ENCODE data around the gene MAPK11.

The MAPK11 gene

GRCh38 chr22:50313021-50313420 is 42.8 kb upstream of the MAPK11 start:
- TF ChIP-seq CTCF (IDR thresholded peaks at IDR 0.05; ENCODE audit: control extremely low read depth, extremely low read depth, low read depth, missing control alignments), result no peak
- POLR2A ChIA-PET, result no interaction called here
- DNase-seq (ENCODE audit: extremely low spot score), result no peak
- CTCF ChIA-PET, result no interaction called here

GRCh38 chr22:50312371-50312770 is 42.2 kb upstream of the MAPK11 start:
- TF ChIP-seq CTCF (IDR thresholded peaks at IDR 0.05; ENCODE audit: control extremely low read depth, extremely low read depth, low read depth, missing control alignments), result no peak
- no peak for DNase-seq (ENCODE audit: extremely low spot score)
- ChIA-PET POLR2A (no interaction called here), CTCF (no interaction called here)

GRCh38 chr22:50311606-50312351 is 41.6 kb upstream of the MAPK11 start:
- TF ChIP-seq CTCF (IDR thresholded peaks at IDR 0.05; ENCODE audit: control extremely low read depth, extremely low read depth, low read depth, missing control alignments), result no peak
- no peak for DNase-seq (ENCODE audit: extremely low spot score)
- CTCF ChIA-PET, result interaction anchor here (1.0 kb wide), 1 partner anchor 60 kb away, joined by 3 read pairs; no protein-coding TSS in a partner anchor
- POLR2A ChIA-PET, result no interaction called here

- POLR2A ChIA-PET, result no interaction called here
- no peak for DNase-seq (ENCODE audit: extremely low spot score)
- CTCF ChIA-PET, result interaction anchor here (1.0 kb wide), 1 partner anchor 59 kb away, joined by 3 read pairs; no protein-coding TSS in a partner anchor
Measured at GRCh38 chr22:50310949-50311444, 40.8 kb upstream of the MAPK11 start.

GRCh38 chr22:50310031-50310722 is 40.0 kb upstream of the MAPK11 start:
- ChIA-PET CTCF (interaction anchor here (0.8 to 1.4 kb wide), 5 partner anchors 14 to 34 kb away, joined by 3 to 4 read pairs (median 4); no protein-coding TSS in a partner anchor), POLR2A (interaction anchor here (0.5 kb wide), 1 partner anchor 348 kb away, joined by 6 read pairs; no protein-coding TSS in a partner anchor)
- no peak for TF ChIP-seq CTCF (IDR thresholded peaks at IDR 0.05; ENCODE audit: control extremely low read depth, extremely low read depth, low read depth, missing control alignments)
- DNase-seq (ENCODE audit: extremely low spot score), result no peak

More at GRCh38 chr22:50310949-50311444, 40.8 kb upstream of the MAPK11 start:
- TF ChIP-seq CTCF (IDR thresholded peaks at IDR 0.05; ENCODE audit: control extremely low read depth, extremely low read depth, low read depth, missing control alignments), result no peak

- POLR2A ChIA-PET, result interaction anchor here (1.4 kb wide), 1 partner anchor 12 kb away, joined by 4 read pairs; no protein-coding TSS in a partner anchor
- DNase-seq (ENCODE audit: extremely low spot score), result no peak
- CTCF ChIA-PET, result interaction anchor here (0.8 to 1.4 kb wide), 8 partner anchors 11 to 58 kb away, joined by 3 to 8 read pairs (median 4); no protein-coding TSS in a partner anchor
- no peak for TF ChIP-seq CTCF (IDR thresholded peaks at IDR 0.05; ENCODE audit: control extremely low read depth, extremely low read depth, low read depth, missing control alignments)
Measured at GRCh38 chr22:50309601-50309991, 39.4 kb upstream of the MAPK11 start.

Data from GM10248 (cell line).